Mucosa of stomach (tissue), 1 donor: ENCODE measurements around the gene PSEN1.

Experiments used
- H3K27me3 ChIP-seq: one replicate; pipeline ENCODE4 v1.7.0; 2013; ENCODE audit warnings: mild to moderate bottlenecking, low read length; ENCODE audit not compliant: control insufficient read depth, insufficient read depth
- H3K36me3 ChIP-seq: one replicate; pipeline ENCODE4 v1.7.0; 2013; ENCODE audit warnings: low read length; ENCODE audit not compliant: control insufficient read depth, insufficient read depth
- H3K4me1 ChIP-seq: one replicate; pipeline ENCODE4 v1.7.0; 2013; ENCODE audit warnings: mild to moderate bottlenecking, low read length; ENCODE audit not compliant: control insufficient read depth, insufficient read depth
- H3K4me3 ChIP-seq: one replicate; pipeline ENCODE4 v1.7.0; 2013; ENCODE audit warnings: low read length
- H3K9ac ChIP-seq: one replicate; pipeline ENCODE4 v1.7.0; 2013; ENCODE audit warnings: mild to moderate bottlenecking, low read length, moderate library complexity
- H3K9me3 ChIP-seq: one replicate; pipeline ENCODE4 v1.7.0; 2013; ENCODE audit warnings: mild to moderate bottlenecking, low read length, moderate library complexity; ENCODE audit not compliant: control insufficient read depth
- donor health status: Pancreatic carcinoma.

The PSEN1 gene

DNA sequence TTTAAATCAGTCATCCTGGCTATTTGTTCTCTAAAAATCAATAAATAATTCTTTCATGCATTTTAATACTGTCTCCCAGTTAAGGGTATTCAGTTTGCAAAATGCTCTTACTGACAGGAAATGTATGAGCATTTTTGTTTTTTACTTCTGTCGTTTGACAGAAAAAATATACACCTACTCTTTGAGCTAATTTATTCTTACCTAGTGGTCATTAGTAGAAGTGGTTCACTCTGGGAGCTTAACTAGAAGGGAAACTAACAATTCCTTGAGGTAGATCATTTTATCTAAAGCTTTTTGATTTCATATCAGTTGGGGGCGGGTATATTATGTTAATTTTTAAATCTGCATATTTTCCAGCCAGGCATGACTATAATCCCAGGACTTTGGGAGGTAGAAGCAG, 67.2 kb downstream of the PSEN1 start:
- Histone ChIP-seq H3K9ac (no peak overlapping the region), H3K36me3 (no peaks in the 10 kb centered on the region), H3K27me3 (no peaks in the 10 kb centered on the region), H3K9me3 (no peaks in the 10 kb centered on the region), H3K4me1 (no peaks in the 10 kb centered on the region), H3K4me3 (no peak overlapping the region)

DNA sequence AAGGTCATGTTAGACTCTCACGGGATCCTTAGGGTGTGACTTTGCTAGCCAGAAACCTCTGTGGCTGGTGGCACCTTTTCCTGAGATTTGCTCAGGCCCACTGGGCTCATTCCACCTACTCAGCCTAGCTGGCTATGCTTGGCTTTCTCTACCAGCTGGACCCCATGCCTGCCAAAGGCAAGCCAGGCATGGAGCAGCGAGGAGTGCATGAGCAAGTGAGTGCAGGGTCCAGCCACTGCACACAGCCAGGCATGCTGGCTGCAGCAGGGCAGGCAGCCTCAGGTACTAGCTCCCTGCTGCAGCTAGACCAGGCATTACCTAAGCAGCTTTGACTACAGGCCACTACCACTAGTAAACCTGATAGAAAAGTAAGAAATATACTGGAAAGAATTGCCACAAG, 71.3 kb downstream of the PSEN1 start:
- Histone ChIP-seq H3K4me3 (no peak overlapping the region), H3K36me3 (no peaks in the 10 kb centered on the region), H3K9ac (no peak overlapping the region), H3K9me3 (no peaks in the 10 kb centered on the region), H3K4me1 (no peaks in the 10 kb centered on the region), H3K27me3 (no peaks in the 10 kb centered on the region)

DNA sequence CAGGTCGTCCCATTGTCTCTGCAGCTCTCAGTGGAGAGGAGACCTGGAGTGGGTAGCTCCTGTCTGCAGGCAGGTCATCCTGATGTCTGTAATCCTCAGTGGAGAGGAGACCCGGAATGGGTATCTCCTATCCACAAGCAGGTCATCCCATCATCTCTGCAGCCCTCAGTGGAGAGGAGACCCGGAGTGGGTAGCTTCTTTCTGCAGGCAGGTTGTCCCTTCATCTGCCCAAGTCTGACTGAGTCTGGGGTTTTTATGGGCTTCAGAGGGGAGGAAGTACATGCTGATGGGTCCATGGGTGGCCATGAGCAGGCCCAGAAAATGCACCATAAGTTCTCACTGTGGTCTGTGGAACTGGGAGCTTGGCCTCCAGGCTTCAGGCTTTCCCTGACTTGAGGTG, 72.1 kb downstream of the PSEN1 start:
- H3K27me3 ChIP-seq, result no peaks in the 10 kb centered on the region
- H3K36me3 ChIP-seq, result no peaks in the 10 kb centered on the region

DNA sequence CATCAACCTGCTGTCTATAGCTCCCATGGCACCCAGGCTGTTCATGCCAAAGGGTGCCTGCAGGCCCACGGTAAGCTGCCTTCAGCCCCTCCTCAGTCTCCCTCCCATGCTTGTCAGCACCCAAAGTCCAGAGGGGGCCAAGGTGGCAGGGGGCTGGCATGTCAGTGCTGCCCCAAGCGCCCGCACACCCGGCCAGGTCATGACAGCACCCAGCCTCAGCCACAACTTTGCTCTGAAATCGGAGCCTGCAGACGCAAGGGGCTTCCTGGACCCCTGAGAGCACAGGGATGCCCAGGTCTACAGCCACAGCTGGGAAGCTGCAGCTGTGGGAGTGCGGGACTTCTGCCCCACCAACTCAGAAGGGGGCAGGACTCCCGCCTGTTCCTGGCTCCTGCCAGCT, 72.5 kb downstream of the PSEN1 start:
- H3K4me1 ChIP-seq, result no peaks in the 10 kb centered on the region
- H3K27me3 ChIP-seq, result no peaks in the 10 kb centered on the region
- no peak overlapping the region for H3K4me3 ChIP-seq
- no peaks in the 10 kb centered on the region for H3K9me3 ChIP-seq
- H3K9ac ChIP-seq, result no peak overlapping the region
- H3K36me3 ChIP-seq, result no peaks in the 10 kb centered on the region

More for the DNA sequence above, 72.1 kb downstream of the PSEN1 start:
- no peaks in the 10 kb centered on the region for H3K9me3 ChIP-seq
- H3K4me3 ChIP-seq, result no peak overlapping the region
- H3K9ac ChIP-seq, result no peak overlapping the region
- no peaks in the 10 kb centered on the region for H3K4me1 ChIP-seq

DNA sequence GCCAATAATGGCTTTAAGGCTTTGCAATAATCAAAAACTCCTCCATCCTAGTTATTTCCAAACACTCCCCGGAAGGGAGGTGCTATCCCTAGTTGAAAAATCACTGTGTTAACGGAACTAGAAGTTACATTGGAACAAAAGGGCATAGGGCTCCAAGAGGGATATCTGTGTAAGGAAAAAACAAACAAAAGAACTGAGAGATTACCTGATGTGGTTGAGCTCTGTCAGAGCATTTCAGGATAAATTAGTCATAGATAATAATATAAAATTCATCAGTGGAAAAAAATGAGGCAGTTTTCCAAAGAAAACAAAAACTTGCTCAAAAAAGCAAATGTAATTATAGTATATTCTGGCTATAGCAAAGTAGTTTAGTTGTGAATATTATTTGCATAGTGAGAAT, 73.6 kb downstream of the PSEN1 start:
- H3K27me3 ChIP-seq, result no peaks in the 10 kb centered on the region
- no peak overlapping the region for H3K4me3 ChIP-seq
- no peaks in the 10 kb centered on the region for H3K36me3 ChIP-seq
- H3K9me3 ChIP-seq, result no peaks in the 10 kb centered on the region
- H3K9ac ChIP-seq, result no peak overlapping the region
- H3K4me1 ChIP-seq, result no peaks in the 10 kb centered on the region

DNA sequence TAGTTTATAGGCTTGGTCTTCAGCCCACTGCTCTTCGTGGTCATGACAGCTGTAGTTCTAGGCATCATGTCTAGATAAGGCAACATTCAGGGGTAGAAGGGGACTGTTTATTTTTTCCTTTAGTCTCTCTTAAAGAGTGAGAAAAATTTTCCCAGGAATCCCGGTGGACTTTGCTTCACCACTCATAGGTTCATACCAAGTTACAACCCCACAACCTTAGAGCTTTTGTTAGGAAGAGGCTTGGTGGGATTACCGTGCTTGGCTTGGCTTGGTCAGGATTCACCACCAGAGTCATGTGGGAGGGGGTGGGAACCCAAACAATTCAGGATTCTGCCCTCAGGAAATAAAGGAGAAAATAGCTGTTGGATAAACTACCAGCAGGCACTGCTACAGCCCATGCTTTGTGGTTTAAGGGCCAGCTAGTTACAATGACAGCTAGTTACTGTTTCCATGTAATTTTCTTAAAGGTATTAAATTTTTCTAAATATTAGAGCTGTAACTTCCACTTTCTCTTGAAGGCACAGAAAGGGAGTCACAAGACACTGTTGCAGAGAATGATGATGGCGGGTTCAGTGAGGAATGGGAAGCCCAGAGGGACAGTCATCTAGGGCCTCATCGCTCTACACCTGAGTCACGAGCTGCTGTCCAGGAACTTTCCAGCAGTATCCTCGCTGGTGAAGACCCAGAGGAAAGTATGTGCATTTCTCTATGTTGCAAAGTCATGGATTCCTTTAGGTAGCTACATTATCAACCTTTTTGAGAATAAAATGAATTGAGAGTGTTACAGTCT, 75.1 kb downstream of the PSEN1 start:
- Histone ChIP-seq H3K36me3 (no peaks in the 10 kb centered on the region), H3K9me3 (no peaks in the 10 kb centered on the region), H3K9ac (no peak overlapping the region), H3K27me3 (no peaks in the 10 kb centered on the region), H3K4me1 (no peaks in the 10 kb centered on the region), H3K4me3 (no peak overlapping the region)

DNA sequence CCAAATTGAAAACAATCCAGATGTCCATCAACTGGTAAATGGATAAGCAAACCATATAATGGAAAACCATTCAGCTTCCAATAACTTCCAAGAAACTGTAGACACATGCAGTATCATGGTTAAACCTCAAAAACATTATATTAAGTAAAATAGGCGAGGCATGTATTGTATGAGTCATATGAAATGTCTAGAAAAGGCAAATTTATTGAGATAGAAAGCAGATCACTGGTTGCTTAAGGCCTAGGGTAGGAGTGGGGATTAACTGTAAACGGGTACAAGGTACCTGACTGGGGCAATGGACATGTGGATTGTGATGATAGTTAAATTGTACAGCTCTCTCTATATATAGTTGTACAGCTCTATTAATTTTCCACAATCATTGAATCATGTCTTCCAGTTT, 79.7 kb downstream of the PSEN1 start:
- no peaks in the 10 kb centered on the region for H3K9me3 ChIP-seq
- H3K4me3 ChIP-seq, result no peak overlapping the region
- no peaks in the 10 kb centered on the region for H3K4me1 ChIP-seq
- peaks cover 16% of the 10 kb centered on the region for H3K36me3 ChIP-seq
- H3K9ac ChIP-seq, result no peak overlapping the region
- no peaks in the 10 kb centered on the region for H3K27me3 ChIP-seq

DNA sequence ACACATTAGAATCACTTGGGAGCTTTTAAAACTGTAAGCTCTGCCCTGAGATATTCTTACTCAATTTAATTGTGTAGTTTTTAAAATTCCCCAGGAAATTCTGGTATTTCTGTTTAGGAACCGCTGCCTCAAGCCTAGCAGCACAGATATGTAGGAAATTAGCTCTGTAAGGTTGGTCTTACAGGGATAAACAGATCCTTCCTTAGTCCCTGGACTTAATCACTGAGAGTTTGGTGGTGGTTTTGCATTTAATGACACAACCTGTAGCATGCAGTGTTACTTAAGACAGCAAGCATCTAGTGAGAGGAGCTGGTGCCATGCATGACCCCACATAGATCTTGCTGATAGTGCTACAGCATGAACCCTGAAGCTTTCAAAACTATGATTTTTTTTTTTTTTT, 81.1 kb downstream of the PSEN1 start:
- Histone ChIP-seq H3K4me1 (no peaks in the 10 kb centered on the region), H3K9me3 (no peaks in the 10 kb centered on the region), H3K27me3 (no peaks in the 10 kb centered on the region), H3K4me3 (no peak overlapping the region), H3K36me3 (peaks cover 16% of the 10 kb centered on the region), H3K9ac (no peak overlapping the region)

DNA sequence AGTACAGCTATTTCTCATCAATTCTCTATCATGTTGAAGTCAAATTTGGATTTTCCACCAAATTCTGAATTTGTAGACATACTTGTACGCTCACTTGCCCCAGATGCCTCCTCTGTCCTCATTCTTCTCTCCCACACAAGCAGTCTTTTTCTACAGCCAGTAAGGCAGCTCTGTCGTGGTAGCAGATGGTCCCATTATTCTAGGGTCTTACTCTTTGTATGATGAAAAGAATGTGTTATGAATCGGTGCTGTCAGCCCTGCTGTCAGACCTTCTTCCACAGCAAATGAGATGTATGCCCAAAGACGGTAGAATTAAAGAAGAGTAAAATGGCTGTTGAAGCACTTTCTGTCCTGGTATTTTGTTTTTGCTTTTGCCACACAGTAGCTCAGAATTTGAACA, 83.8 kb downstream of the PSEN1 start:
- Histone ChIP-seq H3K27me3 (no peaks in the 10 kb centered on the region), H3K9me3 (no peaks in the 10 kb centered on the region), H3K4me3 (no peak overlapping the region), H3K4me1 (no peaks in the 10 kb centered on the region), H3K9ac (no peak overlapping the region), H3K36me3 (peaks cover 16% of the 10 kb centered on the region)

DNA sequence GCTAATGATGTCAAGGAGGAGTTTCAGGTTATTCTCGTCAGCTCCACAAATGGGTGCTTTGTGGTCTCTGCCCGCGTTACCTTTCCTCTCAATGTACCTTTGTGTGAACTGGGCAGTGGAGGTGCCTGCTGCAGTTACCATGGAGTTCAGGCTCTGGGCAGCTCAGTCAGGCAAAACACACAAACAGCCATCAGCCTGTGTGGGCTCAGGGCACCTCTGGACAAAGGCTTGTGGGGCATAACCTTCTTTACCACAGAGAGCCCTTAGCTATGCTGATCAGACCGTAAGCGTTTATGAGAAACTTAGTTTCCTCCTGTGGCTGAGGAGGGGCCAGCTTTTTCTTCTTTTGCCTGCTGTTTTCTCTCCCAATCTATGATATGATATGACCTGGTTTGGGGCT, 84.3 kb downstream of the PSEN1 start:
- Histone ChIP-seq H3K9me3 (no peaks in the 10 kb centered on the region), H3K9ac (no peak overlapping the region), H3K4me1 (no peaks in the 10 kb centered on the region), H3K36me3 (peaks cover 16% of the 10 kb centered on the region), H3K4me3 (no peak overlapping the region), H3K27me3 (no peaks in the 10 kb centered on the region)

DNA sequence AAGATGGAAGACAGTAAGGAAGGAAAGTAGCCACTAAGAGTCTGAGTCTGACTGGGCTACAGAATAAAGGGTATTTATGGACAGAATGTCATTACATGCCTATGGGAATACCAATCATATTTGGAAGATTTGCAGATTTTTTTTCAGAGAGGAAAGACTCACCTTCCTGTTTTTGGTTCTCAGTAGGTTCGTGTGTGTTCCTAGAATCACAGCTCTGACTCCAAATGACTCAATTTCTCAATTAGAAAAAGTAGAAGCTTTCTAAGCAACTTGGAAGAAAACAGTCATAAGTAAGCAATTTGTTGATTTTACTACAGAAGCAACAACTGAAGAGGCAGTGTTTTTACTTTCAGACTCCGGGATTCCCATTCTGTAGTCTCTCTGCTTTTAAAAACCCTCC, 85.6 kb downstream of the PSEN1 start:
- H3K4me1 ChIP-seq, result no peaks in the 10 kb centered on the region
- H3K4me3 ChIP-seq, result no peak overlapping the region
- no peak overlapping the region for H3K9ac ChIP-seq
- H3K9me3 ChIP-seq, result no peaks in the 10 kb centered on the region
- no peaks in the 10 kb centered on the region for H3K27me3 ChIP-seq
- H3K36me3 ChIP-seq, result peaks cover 16% of the 10 kb centered on the region

DNA sequence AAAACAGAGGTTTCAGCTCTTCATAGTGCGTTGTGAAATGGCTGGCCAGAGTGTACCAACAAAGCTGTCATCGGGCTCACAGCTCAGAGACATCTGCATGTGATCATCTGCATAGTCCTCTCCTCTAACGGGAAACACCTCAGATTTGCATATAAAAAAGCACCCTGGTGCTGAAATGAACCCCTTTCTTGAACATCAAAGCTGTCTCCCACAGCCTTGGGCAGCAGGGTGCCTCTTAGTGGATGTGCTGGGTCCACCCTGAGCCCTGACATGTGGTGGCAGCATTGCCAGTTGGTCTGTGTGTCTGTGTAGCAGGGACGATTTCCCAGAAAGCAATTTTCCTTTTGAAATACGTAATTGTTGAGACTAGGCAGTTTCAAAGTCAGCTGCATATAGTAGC, 86.7 kb downstream of the PSEN1 start:
- H3K9me3 ChIP-seq, result no peaks in the 10 kb centered on the region
- peaks cover 3% of the 10 kb centered on the region for H3K4me1 ChIP-seq
- H3K27me3 ChIP-seq, result no peaks in the 10 kb centered on the region
- peaks cover 10% of the 10 kb centered on the region for H3K36me3 ChIP-seq
- H3K4me3 ChIP-seq, result no peak overlapping the region
- H3K9ac ChIP-seq, result no peak overlapping the region

DNA sequence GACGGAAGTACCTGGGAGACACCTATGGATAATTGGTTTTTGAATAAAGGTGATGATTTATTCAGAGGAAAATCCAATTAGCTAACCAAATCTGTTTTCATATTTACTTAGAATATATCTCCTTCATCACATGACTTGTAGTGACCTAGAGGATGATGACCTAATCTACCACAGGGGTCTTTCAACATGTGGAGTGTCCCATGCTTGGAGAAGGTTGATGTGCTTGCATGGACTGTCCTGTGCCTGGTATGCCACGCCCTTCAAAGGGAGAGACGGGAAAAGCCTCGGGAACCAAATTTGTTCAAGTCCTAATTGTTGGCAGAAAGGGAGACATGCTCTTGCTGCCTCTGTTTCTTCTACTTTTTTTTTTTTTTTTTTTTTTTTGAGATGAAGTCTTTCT, 89.2 kb downstream of the PSEN1 start:
- Histone ChIP-seq H3K9me3 (no peaks in the 10 kb centered on the region), H3K4me3 (no peak overlapping the region), H3K9ac (no peak overlapping the region), H3K4me1 (peaks cover 7% of the 10 kb centered on the region), H3K36me3 (peaks cover 4% of the 10 kb centered on the region), H3K27me3 (no peaks in the 10 kb centered on the region)
